HG02852 (cell line): ENCODE measurements around the gene WDR93.
"Not testable (repeated sequence)": the region's sequence is repeated elsewhere in the genome, so short reads cannot be mapped to it uniquely, and the experiment has no call there.

ENCODE experiments used
- ATAC-seq: cut with Tn5 transposase; IDR thresholded peaks from one replicate; pipeline ENCODE4 v1.9.1; 2021; ENCODE audit warnings: mild to moderate bottlenecking, moderate library complexity; ENCODE audit not compliant: unreplicated experiment

Gene WDR93

DNA sequence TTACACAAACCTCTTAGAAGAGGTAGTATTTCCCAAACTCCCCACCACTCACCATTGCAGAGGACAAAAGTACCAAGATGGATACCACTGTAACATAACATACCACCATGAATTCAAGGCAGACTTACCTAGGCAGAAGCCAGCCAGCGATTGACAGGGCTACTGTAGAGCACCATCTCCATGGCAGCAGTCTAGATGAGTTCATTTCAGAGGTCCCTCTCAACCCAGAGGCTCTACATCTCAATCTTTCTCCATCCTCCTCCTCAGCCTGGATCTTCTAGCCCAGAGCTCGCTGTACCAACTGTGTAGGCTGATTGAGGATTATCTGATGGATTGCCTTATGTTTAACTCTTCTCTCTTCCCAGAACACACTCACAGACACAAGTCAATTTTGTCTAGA lies 9.5 kb upstream of the WDR93 start:
- ATAC-seq, result no peak

DNA sequence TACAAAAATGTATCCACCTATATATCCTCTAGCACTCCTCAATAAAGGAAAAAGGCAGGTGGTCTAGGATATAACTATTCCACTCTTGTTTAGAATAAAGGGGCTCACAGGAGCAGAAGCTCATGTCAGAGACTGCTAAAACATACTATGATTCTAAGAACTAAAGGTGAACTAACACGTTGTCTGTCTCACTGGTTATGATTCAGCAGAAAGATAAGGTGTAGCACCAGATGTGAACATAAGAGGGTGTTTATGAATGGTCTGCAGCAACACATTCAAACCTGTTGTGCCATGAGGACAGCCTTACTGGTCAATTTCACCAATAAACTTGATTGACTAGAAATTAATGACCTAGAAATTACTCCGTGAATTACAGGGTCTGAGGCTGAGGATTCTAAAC lies 4.6 kb upstream of the WDR93 start:
- no peak for ATAC-seq

DNA sequence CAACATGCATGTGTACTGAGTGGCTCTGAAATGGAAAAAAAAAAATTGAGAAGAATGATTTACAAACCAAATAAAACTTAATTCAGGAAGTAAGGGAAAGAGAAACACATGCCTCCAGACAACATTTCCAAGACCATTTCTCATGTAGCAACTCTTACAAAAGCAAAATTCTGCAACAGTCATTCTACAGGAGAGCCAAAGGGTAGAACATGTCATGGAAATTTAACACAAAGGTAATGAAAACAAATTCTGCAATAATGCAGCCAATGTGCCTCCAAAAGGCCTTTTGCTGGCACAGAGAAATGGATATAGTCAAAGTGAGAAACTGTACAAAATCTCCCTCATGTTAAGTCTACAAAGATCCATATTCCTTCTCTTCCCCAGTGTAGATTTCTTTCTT lies 4.1 kb upstream of the WDR93 start:
- no peak for ATAC-seq

DNA sequence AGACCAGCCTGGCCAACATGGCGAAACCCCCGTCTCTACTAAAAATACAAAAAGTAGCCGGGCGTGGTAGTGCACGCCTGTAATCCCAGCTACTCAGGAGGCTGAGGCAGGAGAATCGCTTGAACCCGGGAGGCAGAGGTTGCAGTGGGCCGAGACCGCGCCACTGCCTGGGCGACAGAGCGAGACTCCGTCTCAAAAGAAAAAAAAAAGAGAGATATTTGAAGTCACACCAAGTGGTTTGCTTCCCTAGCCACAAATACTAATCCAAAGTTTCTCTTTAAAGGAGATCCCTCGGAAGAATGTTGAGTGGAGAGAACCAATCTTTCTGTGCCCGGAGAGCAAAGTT lies 708 bp upstream of the WDR93 start:
- ATAC-seq, result not testable (repeated sequence)

DNA sequence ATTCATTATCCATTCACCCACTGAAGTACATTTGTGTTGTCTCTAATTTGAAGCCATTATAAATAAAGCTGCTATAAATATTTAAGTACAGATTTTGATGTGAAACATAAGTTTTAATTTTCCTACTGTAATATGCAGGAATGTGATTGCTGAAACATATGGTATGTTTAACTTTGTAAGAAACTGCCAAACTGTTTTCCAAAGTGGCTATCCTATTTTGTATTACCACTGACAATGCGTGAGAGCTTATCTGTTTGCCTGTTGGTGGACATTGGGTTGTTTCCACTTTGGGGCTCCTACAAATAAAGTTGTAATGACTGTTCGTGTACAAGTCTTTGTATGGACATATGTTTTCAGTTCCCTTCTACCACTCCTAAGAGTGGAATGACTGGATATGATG lies 2.5 kb downstream of the WDR93 start:
- no peak for ATAC-seq

DNA sequence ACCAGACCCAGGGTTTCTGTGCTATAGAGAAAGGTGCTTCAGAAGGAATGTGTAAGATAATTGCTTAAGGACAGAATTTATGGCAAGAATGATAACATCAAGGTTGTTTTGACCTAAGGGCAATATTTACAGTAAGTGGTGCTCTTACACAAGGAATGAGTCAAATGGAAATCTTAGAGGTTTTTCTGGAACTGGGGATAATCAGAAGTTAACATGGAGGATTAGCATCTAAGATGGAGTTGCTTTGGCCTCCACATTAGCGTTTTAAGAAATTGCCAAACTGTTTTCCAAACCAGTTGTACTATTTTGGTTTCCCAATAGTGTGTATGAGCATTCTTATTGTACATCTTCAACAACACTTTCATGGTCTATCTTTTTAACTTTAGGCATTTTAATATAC lies 3.1 kb downstream of the WDR93 start:
- no peak for ATAC-seq

DNA sequence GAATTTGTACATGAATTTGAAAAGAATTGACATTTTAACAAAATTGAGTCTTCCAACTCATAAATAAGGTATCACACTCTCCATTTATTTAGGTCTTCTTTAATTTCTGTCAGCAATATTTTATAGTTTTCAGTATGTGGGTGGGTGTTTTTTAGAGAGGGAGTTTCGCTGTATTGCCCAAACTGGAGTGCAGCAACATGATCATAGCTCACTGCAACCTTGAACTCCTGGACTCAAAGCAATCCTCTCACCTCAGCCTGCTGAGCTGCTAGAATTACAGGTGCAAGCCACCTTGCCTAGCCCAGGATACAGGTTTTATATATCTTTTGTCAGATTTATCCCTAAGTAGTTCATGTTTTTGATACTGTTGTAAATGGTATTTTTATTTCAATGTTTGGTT lies 4.6 kb downstream of the WDR93 start:
- ATAC-seq, result no peak

DNA sequence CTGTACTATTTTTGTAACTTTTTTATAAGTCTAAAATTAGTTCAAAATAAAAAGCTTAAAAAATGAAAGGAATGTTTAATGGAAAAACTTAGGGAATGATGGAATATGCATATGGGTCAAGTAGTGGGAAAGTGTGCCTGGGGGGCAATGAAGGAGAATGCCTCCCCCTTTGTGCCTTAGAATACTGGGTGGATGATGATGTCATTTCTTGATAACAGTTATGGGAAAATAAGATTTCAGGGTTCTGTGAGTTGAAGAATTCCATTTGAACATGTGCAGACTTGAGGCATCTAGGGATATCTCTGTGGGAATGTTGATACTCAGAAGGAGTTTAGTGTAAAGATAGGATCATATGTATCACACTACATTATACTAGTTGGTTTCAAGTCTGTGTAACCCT lies 13.8 kb downstream of the WDR93 start:
- no peak for ATAC-seq

DNA sequence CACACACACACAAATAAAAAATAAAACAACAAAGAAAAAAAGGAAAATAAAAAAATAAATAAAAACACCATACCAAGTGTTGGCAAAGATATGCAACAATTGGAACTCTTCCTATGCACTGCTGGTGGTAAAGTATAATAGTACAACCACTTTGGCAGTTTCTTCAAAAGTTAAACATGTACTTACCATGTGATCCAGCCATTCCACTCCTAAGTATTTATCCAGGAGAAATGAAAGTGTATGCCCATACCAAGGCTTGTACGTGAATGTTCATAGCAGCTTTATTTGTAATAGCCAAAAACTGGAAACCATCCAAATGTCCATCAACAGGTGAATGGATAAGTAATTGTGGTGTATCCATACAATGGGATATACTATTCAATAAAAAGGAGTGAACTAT lies 17.0 kb downstream of the WDR93 start:
- ATAC-seq, result no peak

DNA sequence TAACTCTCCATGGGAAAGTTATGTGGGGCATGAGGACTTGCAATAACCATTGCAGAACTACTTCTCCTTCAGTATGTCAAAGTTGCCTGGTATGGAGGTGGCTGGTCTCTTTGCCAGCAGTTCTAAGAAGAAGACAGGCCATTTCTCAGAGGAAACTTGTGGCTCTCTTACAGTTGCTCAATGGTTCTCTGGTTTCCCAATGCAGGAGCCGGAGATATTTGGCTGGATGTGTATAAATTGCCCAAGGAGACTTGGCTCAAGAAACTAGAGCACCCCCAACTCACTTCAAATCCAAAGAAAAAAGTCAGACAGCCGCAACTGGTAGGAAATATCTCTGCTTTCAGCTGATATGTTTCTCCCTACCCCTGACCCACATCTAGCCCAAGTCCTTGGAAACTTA lies 24.2 kb downstream of the WDR93 start:
- no peak for ATAC-seq

DNA sequence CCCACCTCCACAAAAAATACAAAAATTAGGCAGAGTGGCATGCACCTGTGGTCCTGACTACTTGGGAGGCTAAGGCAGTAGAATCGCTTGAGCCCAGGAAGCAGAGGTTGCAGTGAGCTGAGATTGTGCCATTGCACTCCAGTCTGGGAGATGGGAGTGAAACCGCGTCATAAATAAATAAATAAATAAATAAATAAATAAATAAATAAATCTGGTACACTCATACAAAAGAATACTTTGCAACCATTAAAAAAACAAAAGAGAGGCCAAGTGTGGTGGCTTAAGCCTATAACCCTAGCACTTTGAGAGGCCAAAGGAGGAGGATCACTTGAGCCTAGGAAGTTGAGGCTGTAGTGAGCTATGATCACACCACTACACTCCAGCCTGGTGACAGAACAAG lies 32.4 kb downstream of the WDR93 start:
- no peak for ATAC-seq

DNA sequence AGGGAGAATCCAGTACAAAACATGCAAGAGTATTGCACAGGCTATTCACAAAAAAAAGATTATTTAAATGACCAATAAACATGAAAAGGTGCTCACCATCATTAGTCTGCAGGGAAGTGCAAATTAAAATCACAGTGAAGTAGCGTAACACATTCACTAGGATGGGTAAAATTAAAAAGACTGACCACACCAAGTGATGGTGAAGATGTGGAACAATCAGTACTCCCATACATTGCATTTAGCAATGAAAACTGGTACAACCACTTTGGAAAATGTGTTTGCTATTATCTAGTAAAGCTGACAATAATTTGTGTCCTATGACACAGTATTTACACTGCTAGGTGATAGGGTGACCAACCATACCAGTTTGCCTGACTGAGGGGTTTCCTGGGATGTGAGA lies 34.0 kb downstream of the WDR93 start:
- no peak for ATAC-seq

DNA sequence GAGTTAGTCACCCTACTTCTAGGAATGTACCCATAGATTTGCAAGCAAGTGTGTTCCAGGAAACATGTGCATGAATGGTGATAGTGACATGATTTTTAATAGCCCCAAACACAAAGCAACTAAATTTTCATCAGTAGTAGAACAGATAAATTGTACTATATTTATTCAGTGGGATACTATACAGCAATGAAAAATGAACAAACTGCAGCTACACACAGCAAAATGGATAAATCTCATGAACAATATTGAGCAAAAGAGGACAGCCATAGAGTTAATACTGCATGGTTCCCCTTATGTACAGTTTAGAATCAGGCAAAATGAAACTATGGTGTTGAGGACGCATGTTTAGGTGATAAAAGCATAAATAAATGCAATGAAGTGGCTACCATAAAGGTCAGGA lies 34.5 kb downstream of the WDR93 start:
- ATAC-seq, result no peak

DNA sequence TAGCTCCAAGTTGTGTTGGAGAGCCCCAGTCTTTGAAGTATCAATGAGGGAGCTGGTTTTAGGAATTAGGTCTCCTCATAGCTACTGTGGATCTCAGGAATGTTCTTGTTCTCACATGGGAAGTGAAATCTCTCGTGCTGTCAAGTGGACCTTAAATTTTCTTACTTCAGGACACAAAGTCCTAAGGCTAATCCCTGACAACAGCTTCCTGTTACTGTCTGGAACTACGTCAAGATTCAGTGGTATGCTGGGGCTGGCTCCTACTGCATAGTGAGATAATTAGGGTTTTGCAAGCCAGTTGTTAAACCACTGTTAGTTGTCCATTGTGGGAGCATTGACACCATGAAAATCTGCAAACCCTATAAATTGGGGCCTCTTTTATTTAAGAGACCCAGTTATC lies 37.6 kb downstream of the WDR93 start:
- ATAC-seq, result no peak

DNA sequence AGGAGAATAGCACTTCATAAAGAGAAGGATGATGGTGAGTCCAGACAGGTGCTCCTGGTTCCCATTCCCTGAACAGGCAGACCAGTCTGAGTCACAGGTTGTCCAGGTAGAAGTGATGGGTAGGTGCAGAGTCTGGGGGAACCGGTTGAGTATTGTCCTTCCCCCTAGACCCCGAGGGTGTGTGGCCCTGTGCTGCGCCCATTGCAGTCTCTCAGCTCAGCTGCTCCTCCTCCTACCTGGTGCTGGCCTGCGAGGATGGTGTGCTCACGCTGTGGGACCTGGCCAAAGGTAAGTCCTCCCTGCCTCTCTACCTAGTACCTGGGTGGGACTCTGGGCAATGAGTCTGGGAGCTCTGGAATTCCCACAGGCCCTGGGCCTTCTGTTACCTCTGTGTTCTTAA lies 40.7 kb downstream of the WDR93 start:
- no peak for ATAC-seq

DNA sequence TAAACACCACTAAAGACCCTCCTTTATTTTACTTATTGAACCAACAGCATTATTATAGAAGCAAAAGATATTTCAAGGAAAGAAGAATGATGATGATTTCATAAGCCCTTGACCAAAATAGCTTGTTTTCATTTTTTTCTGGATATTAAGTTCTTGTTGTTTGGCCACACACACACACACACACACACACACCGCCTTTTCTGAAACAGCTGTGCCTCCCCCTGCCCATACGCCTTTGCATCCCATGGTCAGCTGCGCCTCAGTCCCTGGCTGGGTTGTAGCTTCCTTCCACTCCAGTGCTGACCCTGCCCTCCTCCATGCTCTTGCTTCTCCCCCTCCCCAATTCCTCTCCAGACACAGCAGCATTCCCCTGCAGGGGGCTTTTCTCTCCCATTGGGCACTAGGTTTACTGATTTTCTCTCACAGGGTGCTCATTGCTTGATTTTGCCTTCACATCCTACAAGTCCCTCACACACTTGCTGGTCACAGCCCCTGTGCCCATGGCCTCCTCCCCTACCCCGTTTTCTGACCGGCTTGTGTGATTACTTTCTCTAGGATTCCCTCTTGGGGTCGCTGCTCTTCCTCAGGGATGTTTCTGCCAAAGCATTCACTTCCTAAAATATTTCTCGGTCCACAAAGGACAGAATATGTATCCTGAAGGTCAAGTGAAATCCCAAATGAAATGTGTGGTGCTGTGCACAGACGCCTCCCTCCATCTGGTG lies 42.0 kb downstream of the WDR93 start:
- ATAC-seq, result no peak

DNA sequence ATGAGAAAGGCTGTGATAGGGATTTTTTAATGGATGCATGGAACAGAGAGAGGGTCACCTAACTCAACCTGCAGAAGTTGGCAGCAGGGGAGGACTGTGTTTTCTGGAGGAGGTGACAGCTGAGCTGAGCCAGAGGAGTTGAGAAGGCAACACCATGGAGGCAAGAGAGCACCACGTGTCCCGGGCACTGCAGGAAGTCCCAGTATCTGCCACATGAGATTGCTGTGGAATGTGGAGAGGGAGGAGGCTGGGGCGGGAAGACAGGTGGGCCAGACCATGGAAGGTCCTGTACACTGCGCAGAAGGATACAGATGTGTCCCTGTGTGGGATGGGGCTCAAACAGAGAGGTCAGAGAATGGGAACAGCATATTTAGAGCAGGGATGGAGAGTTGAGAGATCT lies 45.2 kb downstream of the WDR93 start:
- no peak for ATAC-seq

DNA sequence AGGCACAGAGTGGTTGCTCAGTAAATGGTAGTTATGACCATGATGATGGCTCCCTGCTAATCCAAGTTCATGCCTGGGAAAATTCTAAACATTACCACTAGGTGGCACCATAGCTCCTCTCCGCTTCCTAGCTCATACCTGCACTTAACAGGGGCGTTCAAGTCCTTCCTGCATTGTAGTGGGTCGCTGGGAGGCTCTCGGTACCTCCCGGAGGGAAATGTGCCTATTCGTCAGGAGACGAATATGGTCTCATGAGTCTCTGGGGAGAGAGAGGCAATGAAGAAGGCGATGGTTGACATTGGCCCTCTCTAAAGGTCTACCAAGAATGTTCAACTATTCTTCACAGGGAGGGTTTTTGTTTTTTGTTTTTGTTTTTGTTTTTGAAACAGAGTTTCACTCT lies 49.5 kb downstream of the WDR93 start:
- no peak for ATAC-seq

DNA sequence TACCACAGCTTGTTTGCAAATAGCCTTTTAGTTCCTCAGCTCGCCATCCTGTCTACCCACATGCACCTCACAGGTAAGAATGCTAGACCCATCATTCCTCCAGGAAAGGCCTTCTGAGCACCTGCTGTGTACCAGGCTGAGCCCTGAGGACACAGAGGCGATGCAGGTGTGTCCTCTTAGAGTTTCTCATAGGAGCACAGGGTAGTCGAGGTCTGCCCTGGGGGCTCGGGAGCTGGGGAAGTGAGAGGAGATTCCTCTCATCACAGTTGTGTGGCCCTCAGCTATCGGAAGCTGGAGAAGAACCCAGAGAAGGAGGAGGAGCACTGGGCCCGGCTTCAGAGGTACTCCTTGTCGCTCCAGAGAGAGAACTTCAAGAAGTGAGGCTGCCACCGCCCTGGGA lies 52.4 kb downstream of the WDR93 start:
- no peak for ATAC-seq

DNA sequence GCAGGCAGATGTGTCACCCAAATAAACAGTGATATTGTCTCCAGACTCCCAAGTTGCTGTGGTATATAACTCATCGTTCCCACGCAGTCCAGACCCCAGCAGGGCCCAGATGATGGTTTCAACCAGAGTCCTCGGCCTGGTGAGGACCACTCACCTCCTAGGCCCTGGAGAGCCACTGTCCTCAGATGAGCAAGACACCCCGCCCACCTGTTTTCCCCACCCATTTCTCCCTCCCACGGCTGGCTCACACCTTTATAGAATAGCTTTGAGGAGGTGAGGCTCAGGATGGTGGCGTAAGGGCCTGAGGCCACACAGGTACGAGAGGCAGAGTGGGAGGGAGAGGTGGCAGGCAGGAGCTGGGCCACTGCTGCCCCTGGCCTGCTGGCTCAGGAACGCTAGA lies 53.0 kb downstream of the WDR93 start:
- ATAC-seq, result no peak

DNA sequence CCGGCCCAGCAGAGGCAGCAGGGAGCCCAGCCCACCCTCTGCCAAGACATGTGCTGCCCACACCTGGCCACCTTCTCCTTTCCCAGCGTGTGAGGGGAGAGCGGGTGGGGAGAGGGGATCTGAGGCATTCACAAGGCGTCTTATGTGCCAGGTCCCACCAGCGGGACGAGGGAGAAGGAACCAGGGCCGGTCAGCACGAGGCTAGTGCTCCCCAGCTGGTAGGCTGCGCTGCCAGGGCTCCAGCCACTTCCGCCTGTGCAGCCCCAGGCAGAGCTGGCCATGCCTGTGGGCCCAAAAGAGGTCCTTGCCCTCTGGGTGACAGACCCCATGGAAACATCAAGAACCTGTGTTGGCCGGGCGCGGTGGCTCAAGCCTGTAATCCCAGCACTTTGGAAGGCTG lies 54.5 kb downstream of the WDR93 start:
- no peak for ATAC-seq

DNA sequence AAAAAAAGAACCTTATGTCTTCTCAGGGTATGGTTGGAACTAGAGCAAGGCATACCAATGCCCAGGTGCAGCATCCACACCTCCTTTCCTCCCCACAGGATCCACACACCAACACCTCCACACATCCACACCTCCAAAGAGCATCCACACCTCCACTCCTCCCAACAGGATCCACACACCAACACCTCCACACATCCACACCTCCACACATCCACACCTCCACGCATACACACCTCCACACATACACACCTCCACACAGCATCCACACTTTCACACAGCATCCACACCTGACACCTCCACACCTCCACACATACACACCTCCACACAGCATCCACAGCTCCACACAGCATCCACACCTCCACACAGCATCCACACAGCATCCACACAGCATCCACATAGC lies 55.2 kb downstream of the WDR93 start:
- no peak for ATAC-seq

DNA sequence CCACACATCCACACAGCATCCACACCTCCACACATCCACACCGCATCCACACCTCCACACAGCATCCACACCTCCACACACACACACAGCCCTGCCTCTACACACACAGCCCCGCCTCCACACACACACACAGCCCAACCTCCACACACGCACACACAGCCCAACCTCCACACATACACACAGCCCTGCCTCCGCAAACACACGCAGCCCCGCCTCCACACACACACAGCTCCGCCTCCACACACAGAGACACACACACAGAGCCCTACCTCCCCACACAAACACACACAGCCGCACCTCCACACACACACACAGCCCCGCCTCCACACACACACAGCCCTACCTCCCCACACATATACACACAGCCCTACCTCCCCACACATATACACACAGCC lies 55.8 kb downstream of the WDR93 start:
- no peak for ATAC-seq
